Thoracic aorta (tissue), 2 donors: ENCODE results near the gene SLC39A3. TPM values are rescaled to one million over a fixed set of nuclear protein-coding genes. Genes with fewer than 3 reads are reported as not detected.

Experiments used
- ATAC-seq: fragments of 150-250 bp; one replicate; pipeline ENCODE4 v1.8.0; 2017; ENCODE audit warnings: low read depth; ENCODE audit not compliant: insufficient number of reproducible peaks, low FRiP score
- DNase-seq: peaks from one replicate; pipeline ENCODE4 v3.0.0-alpha.2; 2020; ENCODE audit warnings: low spot score
- H3K27ac ChIP-seq, 2 donors: fragments of 200-600 bp; sonication (generic); 1 replicate in 1 of 2; 2 replicates in 1 of 2; pipeline ENCODE4 v1.5.1; 2016; ENCODE audit warnings: mild to moderate bottlenecking in 2 of 2, moderate library complexity in 2 of 2
- H3K27me3 ChIP-seq: fragments of 200-600 bp; sonication (generic); replicated peaks from 2 replicates; pipeline ENCODE4 v1.6.0; 2016; ENCODE audit warnings: mild to moderate bottlenecking; ENCODE audit not compliant: insufficient read depth
- H3K36me3 ChIP-seq: fragments of 200-600 bp; sonication (generic); one replicate; pipeline ENCODE4 v1.5.1; 2016
- H3K4me1 ChIP-seq, 2 donors: fragments of 200-600 bp; sonication (generic); 1 replicate in 1 of 2; 2 replicates in 1 of 2; pipeline versions ENCODE4 v1.5.1 to v1.6.0; 2016; ENCODE audit warnings: low read depth in 2 of 2, mild to moderate bottlenecking in 1 of 2; ENCODE audit not compliant: control insufficient read depth in 1 of 2
- H3K4me3 ChIP-seq: fragments of 200-600 bp; sonication (generic); 2 replicates; pipeline ENCODE4 v1.5.1; 2016; ENCODE audit warnings: mild to moderate bottlenecking
- H3K9me3 ChIP-seq: fragments of 200-600 bp; sonication (generic); 2 replicates; pipeline ENCODE4 v1.5.1; 2016
- CTCF ChIP-seq: fragments of 200-600 bp; sonication (generic); IDR thresholded peaks from one replicate; pipeline ENCODE4 v1.5.1; 2019; ENCODE audit warnings: antibody characterized with exemption
- total RNA-seq, 2 donors: library from RNA; depleted of rRNA; stranded (reverse); fragments of >200 nt; gene quantifications; one replicate each; pipeline versions ENCODE4 v1.1.0 to v1.2.3, GENCODE V29; 2016

The SLC39A3 gene
- total RNA-seq, 2 donors from 2014 or later, result 26.6 to 37.6 TPM

GRCh38 chr19:2743099-2743498 lies 3.3 kb upstream of the SLC39A3 start:
- Histone ChIP-seq H3K27ac (no peak overlapping the region), H3K4me3 (no peak overlapping the region), H3K27me3 (no peaks in the 10 kb centered on the region), H3K36me3 (no peaks in the 10 kb centered on the region), H3K9me3 (no peaks in the 10 kb centered on the region), H3K4me1 (peaks cover 12 to 15% of the 10 kb centered on the region in 2 donors)
- DNase-seq (no peak), ATAC-seq (no peak)
- TF ChIP-seq CTCF, result no peak

GRCh38 chr19:2740314-2740656 lies 468 bp upstream of the SLC39A3 start:
- Histone ChIP-seq H3K36me3 (no peaks in the 10 kb centered on the region), H3K4me1 (peaks cover 12 to 15% of the 10 kb centered on the region in 2 donors), H3K9me3 (no peaks in the 10 kb centered on the region), H3K27ac (no peak overlapping the region), H3K4me3 (peak overlapping the region; percentile 92), H3K27me3 (no peaks in the 10 kb centered on the region)
- ATAC-seq, result no peak
- TF ChIP-seq CTCF, result no peak
- DNase-seq, result no peak

- Histone ChIP-seq H3K4me1 (peaks cover 12 to 15% of the 10 kb centered on the region in 2 donors), H3K27ac (no peak overlapping the region), H3K9me3 (no peaks in the 10 kb centered on the region), H3K27me3 (no peaks in the 10 kb centered on the region), H3K4me3 (no peak overlapping the region), H3K36me3 (peaks cover 18% of the 10 kb centered on the region)
- DNase-seq, result no peak
- no peak for TF ChIP-seq CTCF
- ATAC-seq, result no peak
These were observed 3.1 kb downstream of the SLC39A3 start for GRCh38 chr19:2736550-2737190.

- DNase-seq (no peak), ATAC-seq (no peak)
- Histone ChIP-seq H3K36me3 (peaks cover 18% of the 10 kb centered on the region), H3K27ac (no peak overlapping the region), H3K4me1 (peaks cover 12 to 15% of the 10 kb centered on the region in 2 donors), H3K27me3 (no peaks in the 10 kb centered on the region), H3K9me3 (no peaks in the 10 kb centered on the region), H3K4me3 (no peak overlapping the region)
- TF ChIP-seq CTCF, result no peak
These were observed 4.4 kb downstream of the SLC39A3 start for GRCh38 chr19:2735374-2735773.

- Histone ChIP-seq H3K9me3 (no peaks in the 10 kb centered on the region), H3K27ac (no peak overlapping the region), H3K36me3 (peaks cover 18% of the 10 kb centered on the region), H3K27me3 (no peaks in the 10 kb centered on the region), H3K4me1 (peaks cover 12 to 15% of the 10 kb centered on the region in 2 donors), H3K4me3 (no peak overlapping the region)
- no peak for DNase-seq
- TF ChIP-seq CTCF, result no peak
- no peak for ATAC-seq
These were observed 5.1 kb downstream of the SLC39A3 start for GRCh38 chr19:2734589-2735288.
